GM23338 (cell line): ENCODE measurements around the gene CAPS. TPM values are rescaled to one million over a fixed set of nuclear protein-coding genes. Genes with fewer than 3 reads are reported as not detected.

Source experiments
- ATAC-seq: fragments of 200-7000 bp; cut with Tn5 transposase; 3 replicates; pipeline ENCODE4 v1.9.1; 2020
- DNase-seq: peaks from one replicate; pipeline ENCODE4 v3.0.0-alpha.2; 2015; ENCODE audit warnings: low spot score
- H2AFZ ChIP-seq: fragments of 200-600 bp; sonication (generic); 2 replicates; pipeline ENCODE4 v1.8.0; 2016; ENCODE audit warnings: antibody characterized with exemption, mild to moderate bottlenecking, moderate library complexity
- H3F3A ChIP-seq: fragments of 200-600 bp; sonication (generic); replicated peaks from 2 replicates; pipeline ENCODE4 v1.8.0; 2017; ENCODE audit warnings: antibody characterized with exemption, mixed run types, low read depth
- H3K27ac ChIP-seq: fragments of 200-600 bp; sonication (generic); 2 replicates; pipeline ENCODE4 v1.6.1; 2016; ENCODE audit warnings: low read depth
- H3K27me3 ChIP-seq: fragments of 200-600 bp; sonication (generic); 2 replicates; pipeline ENCODE4 v1.8.0; 2016; ENCODE audit warnings: mild to moderate bottlenecking, mixed run types, moderate library complexity; ENCODE audit not compliant: insufficient read depth
- H3K36me3 ChIP-seq: fragments of 200-600 bp; sonication (generic); 2 replicates; pipeline ENCODE4 v1.8.0; 2016; ENCODE audit warnings: mild to moderate bottlenecking; ENCODE audit not compliant: insufficient read depth
- H3K4me1 ChIP-seq: fragments of 200-600 bp; sonication (generic); 2 replicates; pipeline ENCODE4 v1.8.0; 2016; ENCODE audit warnings: mild to moderate bottlenecking, moderate library complexity; ENCODE audit not compliant: insufficient read depth
- H3K4me2 ChIP-seq: fragments of 200-600 bp; sonication (generic); 2 replicates; pipeline ENCODE4 v1.7.1; 2017; ENCODE audit warnings: mixed run types
- H3K4me3 ChIP-seq: fragments of 200-600 bp; sonication (generic); 2 replicates; pipeline ENCODE4 v1.6.1; 2016; ENCODE audit warnings: mixed run types
- H3K79me2 ChIP-seq: fragments of 200-600 bp; sonication (generic); replicated peaks from 2 replicates; pipeline ENCODE4 v1.8.0; 2017; ENCODE audit warnings: mild to moderate bottlenecking; ENCODE audit not compliant: insufficient read depth
- H3K9me2 ChIP-seq: fragments of 200-600 bp; sonication (generic); 2 replicates; pipeline ENCODE4 v1.8.0; 2017; ENCODE audit not compliant: insufficient read depth
- H4K20me1 ChIP-seq: fragments of 200-600 bp; sonication (generic); replicated peaks from 2 replicates; pipeline ENCODE4 v1.8.0; 2017; ENCODE audit warnings: mild to moderate bottlenecking; ENCODE audit not compliant: insufficient read depth
- H3K27ac Mint-ChIP-seq: 2 replicates; pipeline ENCODE4 v1.8.0; 2020; ENCODE audit warnings: inconsistent platforms, mild to moderate bottlenecking, moderate library complexity, mixed read lengths
- H3K27me3 Mint-ChIP-seq: 3 replicates; pipeline ENCODE4 v1.8.0; 2022; ENCODE audit warnings: low read depth, mild to moderate bottlenecking, moderate library complexity, mixed read lengths, inconsistent platforms; ENCODE audit not compliant: insufficient read depth, poor library complexity
- H3K36me3 Mint-ChIP-seq: 3 replicates; pipeline ENCODE4 v1.8.0; 2021; ENCODE audit warnings: low read depth, mild to moderate bottlenecking, inconsistent platforms, moderate library complexity, mixed read lengths
- H3K4me1 Mint-ChIP-seq: 3 replicates; pipeline ENCODE4 v1.8.0; 2020; ENCODE audit warnings: mild to moderate bottlenecking, inconsistent platforms, mixed read lengths
- H3K4me3 Mint-ChIP-seq: 3 replicates; pipeline ENCODE4 v1.8.0; 2021; ENCODE audit warnings: moderate library complexity, mild to moderate bottlenecking, inconsistent platforms, mixed read lengths
- H3K9me3 Mint-ChIP-seq: 3 replicates; pipeline ENCODE4 v1.8.0; 2020; ENCODE audit warnings: moderate library complexity, mild to moderate bottlenecking, inconsistent platforms, mixed read lengths
- CREB1 ChIP-seq: fragments of 250-450 bp; sonication (Bioruptor Pico); IDR thresholded peaks from 2 replicates; pipeline ENCODE4 v1.5.0; 2020; ENCODE audit warnings: low read depth, mild to moderate bottlenecking, moderate library complexity
- EZH2 ChIP-seq: fragments of 200-600 bp; sonication (generic); IDR thresholded peaks from one replicate; pipeline ENCODE4 v1.8.0; 2017; ENCODE audit warnings: antibody characterized with exemption, mild to moderate bottlenecking, low read depth; ENCODE audit not compliant: unreplicated experiment
- EZH2phosphoT487 ChIP-seq: fragments of 200-600 bp; sonication (generic); IDR thresholded peaks from one replicate; pipeline ENCODE4 v1.8.1; 2018; ENCODE audit warnings: antibody characterized with exemption; ENCODE audit not compliant: unreplicated experiment
- JUNB ChIP-seq: IDR thresholded peaks from one replicate; pipeline ENCODE4 v1.6.1; 2016; ENCODE audit warnings: antibody characterized with exemption; ENCODE audit not compliant: unreplicated experiment
- ZNF331 ChIP-seq: fragments of 250-450 bp; sonication (Bioruptor Pico); IDR thresholded peaks from 2 replicates; pipeline ENCODE4 v1.5.0; 2020; ENCODE audit warnings: low read depth, mild to moderate bottlenecking, moderate library complexity
- polyA plus RNA-seq: library from polyadenylated mRNA; unstranded; fragments of >200 nt; fragmentation: Nextera tagmentation; extraction: Ambion mirVana; gene quantifications from 2 replicates; pipeline ENCODE4 v1.2.1, GENCODE V29; 2016
- total RNA-seq: library from RNA; depleted of rRNA; stranded (reverse); fragments of >200 nt; shearing (Covaris generic); gene quantifications from 2 replicates; pipeline ENCODE4 v1.2.3, GENCODE V29; 2014
- TF ChIP-seq, protein P1 (sequence below): IDR thresholded peaks from one replicate; pipeline ENCODE4 v1.6.1; 2018; ENCODE audit warnings: antibody characterized with exemption; ENCODE audit not compliant: unreplicated experiment
- TF ChIP-seq, protein P2 (sequence below), 2 experiments: fragments of 200-600 bp in 1 of 2; sonication (generic) in 1 of 2; conservative IDR thresholded peaks; 2 replicates each; pipeline versions ENCODE4 v1.5.1 to v1.6.1; 2016 to 2017; ENCODE audit warnings: antibody characterized with exemption in 2 of 2, low read depth in 2 of 2, mild to moderate bottlenecking in 2 of 2, moderate library complexity in 1 of 2

CAPS gene
- total and polyA plus RNA-seq, 2 experiments from 2014 or later, result 1.5 to 3.2 TPM

DNA sequence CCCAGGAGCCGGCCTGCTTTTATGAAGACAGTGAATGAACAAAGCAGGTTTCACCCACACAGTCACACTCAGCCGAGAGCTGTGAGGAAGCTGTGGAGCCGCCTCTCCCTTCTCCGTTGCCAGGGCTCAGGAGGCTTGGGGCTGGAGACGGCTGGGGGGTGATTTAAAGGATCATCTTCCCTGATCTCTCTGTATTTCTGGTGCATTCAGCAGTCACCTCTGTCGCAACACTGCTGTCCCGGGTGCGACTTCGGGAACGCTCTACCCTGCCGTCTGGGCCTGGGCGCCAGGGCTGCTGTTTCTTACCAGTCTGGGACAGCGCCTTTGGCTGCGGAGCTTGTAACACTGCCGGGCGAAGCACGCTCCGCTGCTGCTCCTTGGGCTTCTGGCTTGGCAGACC, 18.1 kb downstream of the CAPS start (continued):
- TF ChIP-seq, protein P1, sequence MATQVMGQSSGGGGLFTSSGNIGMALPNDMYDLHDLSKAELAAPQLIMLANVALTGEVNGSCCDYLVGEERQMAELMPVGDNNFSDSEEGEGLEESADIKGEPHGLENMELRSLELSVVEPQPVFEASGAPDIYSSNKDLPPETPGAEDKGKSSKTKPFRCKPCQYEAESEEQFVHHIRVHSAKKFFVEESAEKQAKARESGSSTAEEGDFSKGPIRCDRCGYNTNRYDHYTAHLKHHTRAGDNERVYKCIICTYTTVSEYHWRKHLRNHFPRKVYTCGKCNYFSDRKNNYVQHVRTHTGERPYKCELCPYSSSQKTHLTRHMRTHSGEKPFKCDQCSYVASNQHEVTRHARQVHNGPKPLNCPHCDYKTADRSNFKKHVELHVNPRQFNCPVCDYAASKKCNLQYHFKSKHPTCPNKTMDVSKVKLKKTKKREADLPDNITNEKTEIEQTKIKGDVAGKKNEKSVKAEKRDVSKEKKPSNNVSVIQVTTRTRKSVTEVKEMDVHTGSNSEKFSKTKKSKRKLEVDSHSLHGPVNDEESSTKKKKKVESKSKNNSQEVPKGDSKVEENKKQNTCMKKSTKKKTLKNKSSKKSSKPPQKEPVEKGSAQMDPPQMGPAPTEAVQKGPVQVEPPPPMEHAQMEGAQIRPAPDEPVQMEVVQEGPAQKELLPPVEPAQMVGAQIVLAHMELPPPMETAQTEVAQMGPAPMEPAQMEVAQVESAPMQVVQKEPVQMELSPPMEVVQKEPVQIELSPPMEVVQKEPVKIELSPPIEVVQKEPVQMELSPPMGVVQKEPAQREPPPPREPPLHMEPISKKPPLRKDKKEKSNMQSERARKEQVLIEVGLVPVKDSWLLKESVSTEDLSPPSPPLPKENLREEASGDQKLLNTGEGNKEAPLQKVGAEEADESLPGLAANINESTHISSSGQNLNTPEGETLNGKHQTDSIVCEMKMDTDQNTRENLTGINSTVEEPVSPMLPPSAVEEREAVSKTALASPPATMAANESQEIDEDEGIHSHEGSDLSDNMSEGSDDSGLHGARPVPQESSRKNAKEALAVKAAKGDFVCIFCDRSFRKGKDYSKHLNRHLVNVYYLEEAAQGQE, result no peak
- TF ChIP-seq, protein P2, sequence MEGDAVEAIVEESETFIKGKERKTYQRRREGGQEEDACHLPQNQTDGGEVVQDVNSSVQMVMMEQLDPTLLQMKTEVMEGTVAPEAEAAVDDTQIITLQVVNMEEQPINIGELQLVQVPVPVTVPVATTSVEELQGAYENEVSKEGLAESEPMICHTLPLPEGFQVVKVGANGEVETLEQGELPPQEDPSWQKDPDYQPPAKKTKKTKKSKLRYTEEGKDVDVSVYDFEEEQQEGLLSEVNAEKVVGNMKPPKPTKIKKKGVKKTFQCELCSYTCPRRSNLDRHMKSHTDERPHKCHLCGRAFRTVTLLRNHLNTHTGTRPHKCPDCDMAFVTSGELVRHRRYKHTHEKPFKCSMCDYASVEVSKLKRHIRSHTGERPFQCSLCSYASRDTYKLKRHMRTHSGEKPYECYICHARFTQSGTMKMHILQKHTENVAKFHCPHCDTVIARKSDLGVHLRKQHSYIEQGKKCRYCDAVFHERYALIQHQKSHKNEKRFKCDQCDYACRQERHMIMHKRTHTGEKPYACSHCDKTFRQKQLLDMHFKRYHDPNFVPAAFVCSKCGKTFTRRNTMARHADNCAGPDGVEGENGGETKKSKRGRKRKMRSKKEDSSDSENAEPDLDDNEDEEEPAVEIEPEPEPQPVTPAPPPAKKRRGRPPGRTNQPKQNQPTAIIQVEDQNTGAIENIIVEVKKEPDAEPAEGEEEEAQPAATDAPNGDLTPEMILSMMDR (conservative IDR thresholded peaks at IDR 0.05; ENCODE audit: low read depth in 2 of 2), result no peak

DNA sequence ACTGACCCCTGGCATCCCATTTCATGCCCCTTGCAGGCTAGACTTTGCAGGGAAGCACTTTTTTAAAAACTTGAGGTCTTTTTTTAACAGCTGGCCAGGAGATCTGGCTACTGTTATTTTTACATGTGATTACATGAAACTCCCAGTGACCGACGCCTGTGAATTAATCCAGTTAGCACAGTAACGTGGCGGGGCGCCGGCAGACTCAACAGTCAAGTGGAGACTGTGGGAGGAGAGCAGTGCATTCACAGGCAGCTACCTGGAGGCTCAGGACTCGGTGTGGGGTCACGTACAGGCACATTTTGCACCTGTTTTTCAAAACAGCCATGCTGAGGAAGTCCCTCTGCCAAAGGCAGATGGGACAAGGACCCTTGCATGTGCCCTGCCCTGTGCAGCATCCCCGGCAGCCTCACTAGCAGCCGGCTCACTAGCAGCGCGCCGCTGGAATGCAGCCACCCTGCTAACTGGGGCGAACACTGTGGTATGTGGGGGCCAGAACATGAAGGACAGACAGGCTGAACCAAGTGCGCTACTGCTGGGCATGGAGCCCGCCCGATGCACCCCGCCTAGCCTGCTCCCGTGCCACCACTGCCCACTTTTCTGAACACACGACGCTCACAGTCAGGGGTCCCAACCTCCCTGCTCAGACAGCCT, 18.7 kb downstream of the CAPS start:
- H3K4me1 Mint-ChIP-seq, result no peaks in the 10 kb centered on the region
- DNase-seq (no peak), ATAC-seq (no peak)
- no peaks in the 10 kb centered on the region for H3K9me3 Mint-ChIP-seq
- Histone ChIP-seq H3K4me3 (no peak overlapping the region), H3K9me2 (no peaks in the 10 kb centered on the region), H3K4me2 (no peak overlapping the region), H4K20me1 (peaks cover 17% of the 10 kb centered on the region; the same call in 1 of the 2 replicates), H3K27ac (no peak overlapping the region), H2AFZ (no peak overlapping the region), H3K79me2 (peaks cover 20% of the 10 kb centered on the region), H3K36me3 (peaks cover 6% of the 10 kb centered on the region; the same call in 1 of the 2 replicates), H3K4me1 (no peaks in the 10 kb centered on the region), H3F3A (0 out of 2 replicates have a peak, but pooled peaks cover 3% of the 10 kb centered on the region), H3K27me3 (no peaks in the 10 kb centered on the region)
- H3K4me3 Mint-ChIP-seq, result no peak overlapping the region
- TF ChIP-seq EZH2phosphoT487, result no peak
- TF ChIP-seq, protein P1, result no peak
- no peak for TF ChIP-seq CREB1 (CRISPR knock-in tag)
- TF ChIP-seq EZH2, result no peak
- TF ChIP-seq ZNF331, result no peak
- TF ChIP-seq JUNB, result no peak
- H3K27me3 Mint-ChIP-seq, result peaks cover 12% of the 10 kb centered on the region
- H3K27ac Mint-ChIP-seq, result no peak overlapping the region
- H3K36me3 Mint-ChIP-seq, result peaks cover 58% of the 10 kb centered on the region
